ENCODE data around the gene SDK2.

- TF ChIP-seq EZH2 (IDR thresholded peaks at IDR 0.05; ENCODE audit: borderline replicate concordance, low read depth, low read length, poor library complexity, severe bottlenecking) (no peak), CTCF (conservative IDR thresholded peaks at IDR 0.05; ENCODE audit: low read depth, low read length) (no peak)
Measured at GRCh38 chr17:73648543-73648820, 4.2 kb upstream of the SDK2 start.
